HEK293T (cell line): ENCODE data around the gene ASAP2.

Experiments used
- CTCF ChIA-PET: fragments of 350-600 bp; formaldehyde crosslinking; extraction: SDS; loops from one replicate; lab custom pipeline; 2021; ENCODE audit warnings: antibody characterized with exemption, inconsistent platforms; lab: Yijun Ruan, JAX
- POLR2A ChIA-PET: fragments of 350-600 bp; formaldehyde crosslinking; extraction: SDS; loops from one replicate; lab custom pipeline; 2020; ENCODE audit warnings: antibody characterized with exemption, inconsistent platforms; lab: Yijun Ruan, JAX
- DNase-seq: peaks from one replicate; pipeline ENCODE4 v3.0.0; 2012; ENCODE audit warnings: mixed read lengths; ENCODE audit errors: extremely low spot score
- ARNT ChIP-seq: fragments of 450-650 bp; IDR thresholded peaks from 2 replicates; pipeline ENCODE4 v1.6.1; 2017; ENCODE audit warnings: mild to moderate bottlenecking
- BHLHE40 ChIP-seq: fragments of 450-650 bp; IDR thresholded peaks from 2 replicates; pipeline ENCODE4 v1.6.1; 2016; ENCODE audit warnings: mild to moderate bottlenecking, moderate library complexity, borderline replicate concordance
- CTBP1 ChIP-seq: fragments of 450-650 bp; IDR thresholded peaks from 2 replicates; pipeline ENCODE4 v1.6.1; 2016; ENCODE audit warnings: borderline replicate concordance
- ELF4 ChIP-seq: fragments of 450-650 bp; IDR thresholded peaks from 2 replicates; pipeline ENCODE4 v1.6.1; 2017; ENCODE audit warnings: antibody characterized with exemption
- FOXA1 ChIP-seq: fragments of 450-650 bp; IDR thresholded peaks from 2 replicates; pipeline ENCODE4 v1.6.1; 2016; ENCODE audit warnings: mild to moderate bottlenecking
- FOXK2 ChIP-seq: fragments of 450-650 bp; IDR thresholded peaks from 2 replicates; pipeline ENCODE4 v1.6.1; 2016; ENCODE audit warnings: mild to moderate bottlenecking
- FOXM1 ChIP-seq: fragments of 450-650 bp; IDR thresholded peaks from 2 replicates; pipeline ENCODE4 v1.6.1; 2017; ENCODE audit warnings: mild to moderate bottlenecking, borderline replicate concordance
- HDGF ChIP-seq: fragments of 450-650 bp; IDR thresholded peaks from 2 replicates; pipeline ENCODE4 v1.6.1; 2017; ENCODE audit warnings: antibody characterized with exemption, borderline replicate concordance
- L3MBTL2 ChIP-seq: fragments of 450-650 bp; conservative IDR thresholded peaks from 2 replicates; pipeline ENCODE4 v1.6.1; 2016; ENCODE audit warnings: mild to moderate bottlenecking
- LEF1 ChIP-seq: fragments of 450-650 bp; IDR thresholded peaks from 2 replicates; pipeline ENCODE4 v1.6.1; 2017; ENCODE audit warnings: mild to moderate bottlenecking, borderline replicate concordance
- NFRKB ChIP-seq: fragments of 450-650 bp; IDR thresholded peaks from 2 replicates; pipeline ENCODE4 v1.6.1; 2016; ENCODE audit warnings: mild to moderate bottlenecking, moderate library complexity
- SP1 ChIP-seq: fragments of 450-650 bp; IDR thresholded peaks from 2 replicates; pipeline ENCODE4 v1.6.1; 2017
- SUZ12 ChIP-seq: fragments of 450-650 bp; IDR thresholded peaks from 2 replicates; pipeline ENCODE4 v1.6.1; 2016; ENCODE audit warnings: mild to moderate bottlenecking
- TARDBP ChIP-seq: fragments of 450-650 bp; IDR thresholded peaks from 2 replicates; pipeline ENCODE4 v1.6.1; 2016
- ZNF384 ChIP-seq: fragments of 450-650 bp; IDR thresholded peaks from 2 replicates; pipeline ENCODE4 v1.6.1; 2016
- TF ChIP-seq, protein P1 (sequence below): fragments of 450-650 bp; IDR thresholded peaks from 2 replicates; pipeline ENCODE4 v1.6.1; 2016

The ASAP2 gene

DNA sequence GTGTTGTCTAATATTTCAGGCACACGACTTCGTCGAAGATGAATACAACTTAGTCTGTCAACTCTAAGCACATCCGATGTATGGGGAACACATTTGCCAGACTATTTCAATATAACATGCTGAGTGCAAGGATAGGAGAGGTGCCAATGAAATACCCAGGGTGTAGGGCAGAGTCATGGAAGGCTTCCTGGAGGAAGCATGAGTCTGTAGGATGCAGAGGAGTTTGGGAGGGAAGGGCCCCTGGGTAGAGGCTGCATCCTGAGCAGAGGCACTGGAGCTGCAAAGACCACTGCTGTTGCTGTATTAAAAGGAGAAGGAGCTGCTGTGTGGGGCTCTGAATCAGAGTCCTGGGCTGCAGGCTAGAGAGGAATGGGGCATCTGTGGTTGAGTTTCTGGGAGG, 89.9 kb downstream of the ASAP2 start:
- no peak for TF ChIP-seq FOXA1
- TF ChIP-seq BHLHE40 = no peak
- TF ChIP-seq L3MBTL2 = no peak
- TF ChIP-seq FOXK2 = no peak
- ChIA-PET CTCF (interaction anchor here (0.8 kb wide), 1 partner anchor 8 kb away, joined by 3 read pairs; no protein-coding TSS in a partner anchor), POLR2A (no interaction called here)

DNA sequence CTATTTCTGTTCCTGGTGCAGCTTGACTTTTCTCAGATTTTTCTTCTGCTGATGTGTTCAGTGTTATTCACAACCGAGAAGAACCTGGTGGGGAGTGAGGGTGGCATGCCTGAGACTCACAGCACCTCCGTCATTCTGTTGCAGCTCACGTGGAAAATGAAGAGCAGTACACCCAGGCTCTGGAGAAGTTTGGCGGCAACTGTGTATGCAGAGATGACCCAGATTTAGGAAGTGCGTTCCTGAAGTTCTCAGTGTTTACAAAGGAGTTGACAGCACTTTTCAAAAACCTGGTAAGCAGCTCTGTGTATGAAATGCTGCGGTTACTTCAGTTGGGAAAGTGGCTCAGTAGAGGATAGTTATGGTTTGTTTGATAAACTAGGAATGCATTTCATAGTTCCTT, 90.5 kb downstream of the ASAP2 start:
- ChIA-PET CTCF (interaction anchor here (0.8 kb wide), 1 partner anchor 9 kb away, joined by 3 read pairs; no protein-coding TSS in a partner anchor), POLR2A (no interaction called here)
- TF ChIP-seq, protein P1, sequence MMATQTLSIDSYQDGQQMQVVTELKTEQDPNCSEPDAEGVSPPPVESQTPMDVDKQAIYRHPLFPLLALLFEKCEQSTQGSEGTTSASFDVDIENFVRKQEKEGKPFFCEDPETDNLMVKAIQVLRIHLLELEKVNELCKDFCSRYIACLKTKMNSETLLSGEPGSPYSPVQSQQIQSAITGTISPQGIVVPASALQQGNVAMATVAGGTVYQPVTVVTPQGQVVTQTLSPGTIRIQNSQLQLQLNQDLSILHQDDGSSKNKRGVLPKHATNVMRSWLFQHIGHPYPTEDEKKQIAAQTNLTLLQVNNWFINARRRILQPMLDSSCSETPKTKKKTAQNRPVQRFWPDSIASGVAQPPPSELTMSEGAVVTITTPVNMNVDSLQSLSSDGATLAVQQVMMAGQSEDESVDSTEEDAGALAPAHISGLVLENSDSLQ = no peak
- TF ChIP-seq CTBP1 = no peak
- no peak for TF ChIP-seq LEF1
- no peak for DNase-seq

More for the DNA sequence above, 89.9 kb downstream of the ASAP2 start:
- no peak for DNase-seq

DNA sequence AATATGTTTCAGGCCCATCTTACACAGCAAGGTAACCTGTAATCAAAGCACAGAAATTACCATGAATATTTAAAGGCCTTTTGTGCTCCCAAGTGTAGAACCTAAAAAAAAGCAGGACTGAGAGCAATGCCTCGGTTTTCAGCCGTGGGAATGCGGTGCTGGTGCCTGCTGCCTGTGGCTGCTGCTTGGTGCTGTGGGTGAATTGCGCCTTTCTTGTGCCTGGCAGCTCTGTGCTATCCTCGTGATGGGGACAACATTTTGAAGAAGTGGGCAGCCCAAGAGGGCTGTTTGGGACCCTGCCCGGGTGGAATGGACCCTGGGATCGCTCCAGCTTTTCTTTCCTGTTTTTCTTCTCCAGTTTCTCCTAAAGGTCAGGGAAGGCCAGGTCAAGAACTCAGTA, 91.2 kb downstream of the ASAP2 start:
- POLR2A ChIA-PET = no interaction called here
- CTCF ChIA-PET = interaction anchor here (0.5 kb wide), 1 partner anchor 84 kb away, joined by 3 read pairs; no protein-coding TSS in a partner anchor
- no peak for DNase-seq
- TF ChIP-seq LEF1 = no peak
- no peak for TF ChIP-seq SP1
- no peak for TF ChIP-seq ZNF384
- TF ChIP-seq FOXK2 = no peak
- no peak for TF ChIP-seq L3MBTL2
- no peak for TF ChIP-seq BHLHE40
- TF ChIP-seq FOXM1 = no peak
- no peak for TF ChIP-seq NFRKB
- no peak for TF ChIP-seq CTBP1
- no peak for TF ChIP-seq FOXA1
- no peak for TF ChIP-seq ARNT
- TF ChIP-seq TARDBP = no peak
- TF ChIP-seq, protein P1 = no peak
- TF ChIP-seq HDGF = no peak
- no peak for TF ChIP-seq ELF4
- no peak for TF ChIP-seq SUZ12

DNA sequence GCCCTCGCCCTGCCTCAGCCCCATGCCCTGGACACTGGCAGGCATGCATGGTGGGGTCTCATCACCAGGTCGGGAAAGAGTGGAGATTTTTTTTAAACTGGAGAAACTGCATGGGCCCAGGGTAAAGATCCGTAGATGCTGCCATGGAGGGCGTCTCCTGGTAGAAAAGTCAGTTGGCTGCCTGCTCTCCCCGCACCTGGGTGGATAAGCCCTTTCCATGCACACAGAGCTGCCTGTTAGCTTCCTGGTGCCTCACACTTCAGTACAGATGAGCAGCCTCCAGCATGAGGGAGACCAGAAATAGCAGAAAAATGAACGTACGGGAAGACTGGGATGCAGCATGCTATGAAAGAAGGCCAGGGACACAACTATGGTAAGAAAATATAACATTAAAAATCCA, 92.0 kb downstream of the ASAP2 start:
- POLR2A ChIA-PET = no interaction called here
- TF ChIP-seq FOXM1 (no peak), ZNF384 (no peak), ARNT (no peak), LEF1 (no peak), BHLHE40 (no peak)
- TF ChIP-seq, protein P1 = no peak
- no peak for DNase-seq
- CTCF ChIA-PET = no interaction called here

DNA sequence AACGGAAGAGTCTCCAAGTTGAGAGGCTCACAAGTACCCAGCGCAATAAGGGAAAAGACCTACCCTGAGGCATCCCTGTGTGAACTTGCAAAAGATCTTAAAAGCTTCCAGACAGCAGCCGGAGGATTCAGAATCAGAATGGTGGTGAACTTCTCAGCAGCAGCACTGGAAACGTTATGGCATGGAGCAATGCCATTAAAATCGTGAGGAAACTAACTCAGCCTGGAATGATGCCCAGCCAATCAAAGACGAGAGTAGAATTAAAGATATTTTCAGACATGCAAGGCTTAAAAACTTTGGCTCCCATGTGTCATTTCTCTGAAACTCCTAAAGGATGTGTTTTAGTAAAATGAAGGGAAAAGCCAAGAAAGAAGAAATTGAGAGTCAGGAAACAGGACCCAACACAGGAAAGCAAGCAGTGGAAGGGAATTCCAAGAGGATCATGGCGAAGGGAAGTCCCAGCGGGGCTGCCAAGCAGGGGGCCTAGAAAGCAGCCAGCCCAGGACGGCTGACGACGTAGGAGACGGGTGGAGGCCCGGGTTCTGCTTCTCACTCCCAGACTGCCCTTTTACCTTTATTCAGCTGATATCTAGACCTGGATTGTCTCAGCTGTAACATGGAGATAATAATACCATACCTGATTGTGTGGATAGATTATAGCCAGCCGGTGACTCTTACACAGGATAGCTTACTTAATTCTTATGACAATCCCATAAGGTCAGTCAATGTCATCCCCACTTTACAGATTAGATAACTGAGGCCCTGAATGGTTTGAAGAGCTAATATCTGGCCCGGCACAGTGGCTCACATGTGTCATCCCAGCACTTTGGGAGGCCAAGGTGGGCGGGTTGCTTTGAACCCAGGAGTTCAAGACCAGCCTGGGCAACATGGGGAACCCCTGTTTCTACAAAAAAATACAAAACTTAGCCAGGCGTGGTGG, 92.8 kb downstream of the ASAP2 start:
- POLR2A ChIA-PET = no interaction called here
- CTCF ChIA-PET = no interaction called here

DNA sequence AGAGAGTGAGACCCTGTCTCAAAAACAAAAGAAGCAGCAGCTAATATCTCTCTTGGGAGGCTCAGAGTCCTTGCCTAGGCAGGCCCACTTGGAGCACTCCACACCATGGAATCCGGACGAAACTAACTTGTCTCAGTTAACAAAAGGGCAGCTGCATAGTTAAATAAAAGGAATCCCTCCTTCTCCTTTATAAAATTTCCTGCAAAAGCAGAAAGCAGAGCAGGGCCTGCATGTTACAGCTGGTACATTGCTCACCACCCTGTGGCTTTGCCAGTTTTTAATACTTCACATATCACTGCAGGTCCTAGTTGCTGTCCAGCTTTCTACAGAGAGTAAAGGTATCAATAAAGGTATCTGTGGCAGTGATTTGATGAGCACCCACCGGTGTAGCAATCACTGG, 93.6 kb downstream of the ASAP2 start:
- no peak for DNase-seq
- CTCF ChIA-PET = interaction anchor here (0.7 kb wide), 1 partner anchor 41 kb away, joined by 3 read pairs; no protein-coding TSS in a partner anchor
- TF ChIP-seq ARNT (no peak), SUZ12 (no peak), BHLHE40 (no peak), L3MBTL2 (no peak), TARDBP (no peak), LEF1 (no peak), SP1 (no peak), NFRKB (no peak), CTBP1 (no peak), ELF4 (no peak), FOXA1 (no peak), HDGF (no peak), FOXK2 (no peak), FOXM1 (no peak)
- TF ChIP-seq, protein P1 = no peak
- POLR2A ChIA-PET = no interaction called here

More for the DNA sequence above, 92.8 kb downstream of the ASAP2 start:
- no peak for DNase-seq
- TF ChIP-seq ZNF384 = no peak
- no peak for TF ChIP-seq BHLHE40
- TF ChIP-seq SP1 = no peak
- no peak for TF ChIP-seq FOXK2
- no peak for TF ChIP-seq NFRKB
- no peak for TF ChIP-seq HDGF
- no peak for TF ChIP-seq ARNT
- no peak for TF ChIP-seq FOXA1
- no peak for TF ChIP-seq FOXM1
- no peak for TF ChIP-seq TARDBP
